GM12892 (cell line): ENCODE data around the gene MAPK7.

Source experiments
- DNase-seq: peaks from one replicate; pipeline ENCODE4 v3.0.0; 2011; ENCODE audit not compliant: insufficient read length
- FAIRE-seq: peaks from 2 replicates; lab custom pipeline; 2011; peaks lifted over from hg19 to GRCh38; lab: Jason Lieb, UNC
- POLR2A ChIP-seq: IDR thresholded peaks from 2 replicates; pipeline ENCODE4 v1.6.1; 2011; ENCODE audit warnings: low read depth, low read length, control low read depth
- POLR2AphosphoS5 ChIP-seq: IDR thresholded peaks from 2 replicates; pipeline ENCODE4 v1.6.1; 2011; ENCODE audit warnings: low read depth, low read length, control low read depth
- TAF1 ChIP-seq: IDR thresholded peaks from 2 replicates; pipeline ENCODE4 v1.6.1; 2011; ENCODE audit warnings: low read depth, mild to moderate bottlenecking, control low read depth, low read length, borderline replicate concordance

Gene MAPK7

GRCh38 chr17:19379361-19380065 lies 1.2 kb downstream of the MAPK7 start:
- DNase-seq = no peak
- no peak for FAIRE-seq
- TF ChIP-seq TAF1 = no peak
- TF ChIP-seq POLR2AphosphoS5 = no peak
- TF ChIP-seq POLR2A = no peak

DNA sequence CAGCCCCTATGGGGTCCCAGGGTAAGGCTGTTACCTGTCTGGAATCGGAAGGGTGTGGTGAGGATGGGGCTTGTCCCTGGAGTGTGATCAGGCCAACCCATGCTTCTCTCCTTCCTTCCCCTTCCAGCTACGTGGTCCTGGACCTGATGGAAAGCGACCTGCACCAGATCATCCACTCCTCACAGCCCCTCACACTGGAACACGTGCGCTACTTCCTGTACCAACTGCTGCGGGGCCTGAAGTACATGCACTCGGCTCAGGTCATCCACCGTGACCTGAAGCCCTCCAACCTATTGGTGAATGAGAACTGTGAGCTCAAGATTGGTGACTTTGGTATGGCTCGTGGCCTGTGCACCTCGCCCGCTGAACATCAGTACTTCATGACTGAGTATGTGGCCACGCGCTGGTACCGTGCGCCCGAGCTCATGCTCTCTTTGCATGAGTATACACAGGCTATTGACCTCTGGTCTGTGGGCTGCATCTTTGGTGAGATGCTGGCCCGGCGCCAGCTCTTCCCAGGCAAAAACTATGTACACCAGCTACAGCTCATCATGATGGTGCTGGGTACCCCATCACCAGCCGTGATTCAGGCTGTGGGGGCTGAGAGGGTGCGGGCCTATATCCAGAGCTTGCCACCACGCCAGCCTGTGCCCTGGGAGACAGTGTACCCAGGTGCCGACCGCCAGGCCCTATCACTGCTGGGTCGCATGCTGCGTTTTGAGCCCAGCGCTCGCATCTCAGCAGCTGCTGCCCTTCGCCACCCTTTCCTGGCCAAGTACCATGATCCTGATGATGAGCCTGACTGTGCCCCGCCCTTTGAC lies 2.4 kb downstream of the MAPK7 start:
- no peak for TF ChIP-seq POLR2AphosphoS5
- TF ChIP-seq POLR2A = no peak
- no peak for TF ChIP-seq TAF1
- no peak for FAIRE-seq
- no peak for DNase-seq

DNA sequence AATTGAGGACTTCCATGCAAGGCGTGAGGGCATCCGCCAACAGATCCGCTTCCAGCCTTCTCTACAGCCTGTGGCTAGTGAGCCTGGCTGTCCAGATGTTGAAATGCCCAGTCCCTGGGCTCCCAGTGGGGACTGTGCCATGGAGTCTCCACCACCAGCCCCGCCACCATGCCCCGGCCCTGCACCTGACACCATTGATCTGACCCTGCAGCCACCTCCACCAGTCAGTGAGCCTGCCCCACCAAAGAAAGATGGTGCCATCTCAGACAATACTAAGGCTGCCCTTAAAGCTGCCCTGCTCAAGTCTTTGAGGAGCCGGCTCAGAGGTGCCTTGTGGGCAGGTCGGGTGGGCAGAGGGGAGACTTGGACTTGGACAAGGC lies 3.1 kb downstream of the MAPK7 start:
- DNase-seq = no peak
- TF ChIP-seq POLR2AphosphoS5 (no peak), TAF1 (no peak)
- FAIRE-seq = no peak

DNA sequence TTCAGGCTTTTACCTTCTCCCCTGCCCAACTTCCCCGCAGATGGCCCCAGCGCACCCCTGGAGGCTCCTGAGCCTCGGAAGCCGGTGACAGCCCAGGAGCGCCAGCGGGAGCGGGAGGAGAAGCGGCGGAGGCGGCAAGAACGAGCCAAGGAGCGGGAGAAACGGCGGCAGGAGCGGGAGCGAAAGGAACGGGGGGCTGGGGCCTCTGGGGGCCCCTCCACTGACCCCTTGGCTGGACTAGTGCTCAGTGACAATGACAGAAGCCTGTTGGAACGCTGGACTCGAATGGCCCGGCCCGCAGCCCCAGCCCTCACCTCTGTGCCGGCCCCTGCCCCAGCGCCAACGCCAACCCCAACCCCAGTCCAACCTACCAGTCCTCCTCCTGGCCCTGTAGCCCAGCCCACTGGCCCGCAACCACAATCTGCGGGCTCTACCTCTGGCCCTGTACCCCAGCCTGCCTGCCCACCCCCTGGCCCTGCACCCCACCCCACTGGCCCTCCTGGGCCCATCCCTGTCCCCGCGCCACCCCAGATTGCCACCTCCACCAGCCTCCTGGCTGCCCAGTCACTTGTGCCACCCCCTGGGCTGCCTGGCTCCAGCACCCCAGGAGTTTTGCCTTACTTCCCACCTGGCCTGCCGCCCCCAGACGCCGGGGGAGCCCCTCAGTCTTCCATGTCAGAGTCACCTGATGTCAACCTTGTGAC lies 3.6 kb downstream of the MAPK7 start:
- DNase-seq (no peak), FAIRE-seq (no peak)
- no peak for TF ChIP-seq TAF1
- TF ChIP-seq POLR2AphosphoS5 = no peak
- TF ChIP-seq POLR2A = no peak

DNA sequence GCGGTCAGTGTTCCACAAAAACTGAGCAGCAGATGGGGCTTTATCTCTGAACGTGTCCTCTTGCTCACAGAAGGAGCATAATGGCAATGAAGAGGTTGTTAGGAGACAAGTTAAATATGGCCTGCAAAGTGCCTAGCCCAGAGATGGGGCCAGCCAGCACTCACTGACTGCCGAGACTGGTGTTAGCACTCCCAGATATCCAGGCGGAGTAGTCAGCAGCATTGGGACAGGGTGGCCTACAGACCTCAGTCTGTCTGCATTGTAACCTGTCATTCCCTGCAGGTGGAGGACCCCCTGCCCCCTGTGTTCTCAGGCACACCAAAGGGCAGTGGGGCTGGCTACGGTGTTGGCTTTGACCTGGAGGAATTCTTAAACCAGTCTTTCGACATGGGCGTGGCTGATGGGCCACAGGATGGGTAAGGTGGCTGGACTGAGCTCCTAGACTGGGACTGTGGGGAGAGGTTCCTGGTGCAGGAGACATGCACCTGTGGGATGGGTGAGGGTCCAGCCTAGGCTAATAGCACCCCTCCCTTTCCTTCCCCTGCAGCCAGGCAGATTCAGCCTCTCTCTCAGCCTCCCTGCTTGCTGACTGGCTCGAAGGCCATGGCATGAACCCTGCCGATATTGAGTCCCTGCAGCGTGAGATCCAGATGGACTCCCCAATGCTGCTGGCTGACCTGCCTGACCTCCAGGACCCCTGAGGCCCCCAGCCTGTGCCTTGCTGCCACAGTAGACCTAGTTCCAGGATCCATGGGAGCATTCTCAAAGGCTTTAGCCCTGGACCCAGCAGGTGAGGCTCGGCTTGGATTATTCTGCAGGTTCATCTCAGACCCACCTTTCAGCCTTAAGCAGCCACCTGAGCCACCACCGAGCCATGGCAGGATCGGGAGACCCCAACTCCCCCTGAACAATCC lies 4.5 kb downstream of the MAPK7 start:
- DNase-seq = no peak
- TF ChIP-seq TAF1 (no peak), POLR2AphosphoS5 (no peak), POLR2A (no peak)
- FAIRE-seq = no peak

DNA sequence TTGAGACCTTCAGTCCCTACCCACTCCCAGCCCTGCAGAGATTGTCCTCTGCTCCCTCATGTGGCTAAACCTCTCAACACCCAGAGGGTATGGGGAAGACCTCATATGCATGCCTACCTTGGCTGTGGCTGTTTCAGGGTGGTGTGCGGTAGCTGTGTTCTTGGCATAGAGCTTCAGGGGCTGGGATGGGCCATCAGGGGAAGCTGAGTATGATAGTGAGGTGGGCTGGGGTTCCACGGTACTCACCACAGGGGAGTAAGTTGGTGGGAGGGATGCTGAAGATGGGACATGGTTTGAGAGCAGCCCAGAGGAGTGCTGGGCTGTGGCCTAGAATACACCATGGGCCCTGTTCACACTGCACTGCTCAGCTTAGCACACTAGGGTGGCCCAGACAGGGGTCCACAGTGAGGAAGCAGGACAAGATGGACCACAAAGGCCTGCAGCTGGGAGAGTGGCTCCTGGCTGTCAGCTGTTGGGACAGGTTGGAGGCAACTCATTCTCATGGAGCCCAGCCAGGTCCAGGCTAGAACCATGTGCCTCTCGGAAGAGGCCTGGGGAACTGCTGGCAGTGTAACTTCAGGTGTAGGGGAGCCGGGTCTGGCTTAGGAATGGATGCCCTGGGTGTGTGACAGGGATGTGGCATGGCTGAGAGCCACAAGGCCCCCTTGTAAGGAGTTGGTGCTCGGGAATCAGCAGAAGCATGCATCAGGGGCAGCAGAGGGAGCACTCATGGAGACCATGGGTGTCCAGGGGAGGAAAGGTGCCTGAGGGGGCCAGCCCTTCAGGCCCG lies 5.6 kb downstream of the MAPK7 start:
- no peak for FAIRE-seq
- DNase-seq = no peak
- TF ChIP-seq POLR2AphosphoS5 (no peak), POLR2A (no peak), TAF1 (no peak)

GRCh38 chr17:19384723-19385391 lies 6.6 kb downstream of the MAPK7 start:
- FAIRE-seq (no peak), DNase-seq (no peak)
- no peak for TF ChIP-seq TAF1
- no peak for TF ChIP-seq POLR2AphosphoS5
- no peak for TF ChIP-seq POLR2A

DNA sequence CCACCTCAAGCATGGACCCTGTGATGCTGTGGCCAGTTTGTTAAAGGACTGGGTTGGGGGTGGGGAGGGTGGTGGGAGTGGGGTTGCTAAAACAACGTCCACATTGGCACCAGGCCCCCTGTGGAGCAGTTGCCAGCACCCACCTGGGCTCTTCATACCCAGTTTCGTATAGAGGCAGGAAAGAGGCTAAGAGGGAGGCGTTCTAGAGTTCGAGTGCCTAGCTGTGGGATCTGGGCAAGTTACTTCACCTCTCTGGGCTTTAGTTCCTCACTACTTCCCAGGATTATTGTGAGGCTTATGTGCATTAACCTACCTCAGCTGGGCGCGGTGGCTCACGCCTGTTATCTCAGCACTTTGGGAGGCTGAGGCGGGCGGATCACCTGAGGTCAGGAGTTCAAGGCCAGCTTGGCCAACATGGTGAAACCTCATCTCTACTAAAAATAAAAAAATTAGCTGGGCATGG lies 7.3 kb downstream of the MAPK7 start:
- DNase-seq (no peak), FAIRE-seq (no peak)
- TF ChIP-seq POLR2A (no peak), POLR2AphosphoS5 (no peak), TAF1 (no peak)

GRCh38 chr17:19386051-19386929 lies 8.0 kb downstream of the MAPK7 start:
- DNase-seq (no peak), FAIRE-seq (no peak)
- no peak for TF ChIP-seq POLR2AphosphoS5
- TF ChIP-seq POLR2A = no peak
- TF ChIP-seq TAF1 = no peak
